HG03135 (cell line): ENCODE results near the gene NDUFS8.

Experiments used
- ATAC-seq: cut with Tn5 transposase; IDR thresholded peaks from one replicate; pipeline ENCODE4 v1.9.1; 2021; ENCODE audit warnings: mild to moderate bottlenecking, moderate library complexity; ENCODE audit not compliant: unreplicated experiment

Gene NDUFS8

DNA sequence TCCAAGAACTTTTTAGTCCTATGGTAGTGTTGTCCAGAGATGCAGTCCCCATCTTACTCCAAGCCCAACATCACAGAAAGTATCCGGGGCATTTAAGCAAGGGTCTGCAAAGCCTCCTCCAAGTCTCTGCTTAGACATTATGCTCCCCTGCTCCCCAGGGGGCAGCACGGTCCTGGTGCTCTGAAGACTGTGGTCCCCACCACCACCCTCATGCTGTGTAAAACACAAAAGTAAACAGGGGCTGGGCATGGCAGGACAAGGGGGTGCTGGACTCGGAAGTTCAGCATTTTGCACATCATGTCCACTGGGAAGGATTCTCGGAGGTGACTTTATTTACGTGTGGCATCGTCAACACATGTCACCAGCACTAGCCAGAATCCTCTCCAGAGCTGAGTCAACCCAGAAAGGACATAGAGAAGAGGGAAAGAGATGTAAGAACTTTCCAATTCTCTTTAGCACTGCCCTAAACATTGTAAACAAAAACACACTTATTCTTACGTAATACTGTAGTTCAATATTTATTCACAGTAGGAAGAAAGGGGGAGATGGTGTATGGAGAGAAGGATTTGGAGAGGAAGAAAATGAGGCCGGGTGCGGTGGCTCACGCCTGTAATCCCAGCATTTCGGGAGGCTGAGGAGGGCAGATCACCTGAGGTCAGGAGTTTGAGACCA, 46.0 kb downstream of the NDUFS8 start:
- no peak for ATAC-seq

DNA sequence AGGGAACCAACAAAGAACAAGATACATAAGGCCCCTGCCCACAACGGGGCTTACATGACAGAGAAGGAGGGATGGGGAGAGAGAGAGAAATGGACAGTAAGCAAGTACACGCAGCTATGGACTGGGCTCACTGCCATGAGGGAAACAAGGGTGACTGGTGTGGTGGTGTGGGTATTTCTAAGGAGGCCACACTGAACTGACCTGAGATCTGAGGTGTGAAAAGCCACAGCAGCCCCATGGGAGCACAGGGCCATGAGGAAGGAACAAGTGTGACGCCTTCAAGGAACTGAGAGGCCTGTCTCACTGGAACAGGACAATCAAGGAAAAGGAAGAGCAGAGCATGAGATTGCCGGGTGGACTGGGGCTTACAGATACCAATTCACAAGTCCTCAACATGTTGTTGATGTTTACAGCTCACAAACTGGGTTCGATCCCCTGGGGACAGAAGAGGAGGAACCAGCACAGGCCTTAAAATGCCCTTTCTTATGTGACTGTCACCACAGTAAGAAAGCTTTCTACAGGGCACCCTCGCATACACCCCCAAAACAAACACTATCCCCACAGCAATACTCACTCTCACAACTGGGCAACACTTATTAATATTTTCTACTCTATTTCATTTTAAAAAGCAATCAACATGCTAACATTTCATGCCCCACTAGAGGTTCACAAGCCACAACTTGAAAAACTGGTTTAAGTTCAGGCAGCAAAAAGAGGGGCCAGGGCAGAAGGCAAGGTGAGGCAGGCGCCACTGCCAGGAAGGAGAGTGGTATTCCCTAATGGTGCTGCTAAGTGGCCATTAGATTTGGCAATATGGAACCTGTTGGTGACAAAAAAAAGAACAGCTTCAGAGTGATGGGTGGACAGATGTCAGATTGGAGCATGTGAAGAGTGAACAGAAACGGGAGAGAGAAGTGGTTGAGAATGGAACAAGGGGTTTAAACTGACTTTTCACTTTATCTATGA, 47.4 kb downstream of the NDUFS8 start:
- no peak for ATAC-seq

- ATAC-seq: no peak
Measured at GRCh38 chr11:68080860-68081259, 50.4 kb downstream of the NDUFS8 start.

DNA sequence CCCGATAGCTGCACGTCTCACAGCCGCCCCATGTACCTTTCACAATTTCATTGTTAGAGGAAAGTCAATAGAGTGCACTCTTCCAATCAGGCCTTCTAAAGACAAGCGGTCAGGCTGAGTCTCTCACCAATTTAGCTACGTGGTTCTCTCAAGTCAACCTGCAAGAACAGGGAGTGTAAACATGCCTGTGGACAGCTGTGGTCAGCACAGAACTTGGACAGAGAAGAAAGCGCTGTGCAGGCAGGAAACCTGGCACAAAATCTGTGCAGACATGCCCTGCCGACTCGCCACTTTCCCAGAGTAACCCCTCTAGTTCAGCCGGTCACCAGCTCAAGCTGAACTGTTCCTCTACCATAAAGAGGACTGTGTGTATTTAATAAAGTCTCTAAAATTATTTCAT, 51.2 kb downstream of the NDUFS8 start:
- no peak for ATAC-seq

DNA sequence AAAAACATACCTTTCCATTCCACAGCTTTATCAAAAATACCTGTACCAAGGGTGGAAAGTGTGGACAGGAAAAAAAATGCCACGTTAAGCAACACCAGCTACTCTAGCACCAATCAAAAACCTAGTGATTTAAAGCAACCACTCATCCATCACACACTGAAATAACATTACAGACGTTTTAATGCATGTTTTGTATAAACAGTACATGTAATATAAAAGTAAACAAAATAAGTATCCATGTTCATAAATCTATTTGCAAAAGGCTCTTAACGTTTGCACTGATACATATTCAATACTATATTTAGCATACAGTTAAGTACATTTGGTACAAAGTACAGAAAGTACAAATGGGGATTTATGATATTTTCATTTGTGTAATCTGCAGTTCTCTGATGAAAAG, 52.0 kb downstream of the NDUFS8 start:
- no peak for ATAC-seq

DNA sequence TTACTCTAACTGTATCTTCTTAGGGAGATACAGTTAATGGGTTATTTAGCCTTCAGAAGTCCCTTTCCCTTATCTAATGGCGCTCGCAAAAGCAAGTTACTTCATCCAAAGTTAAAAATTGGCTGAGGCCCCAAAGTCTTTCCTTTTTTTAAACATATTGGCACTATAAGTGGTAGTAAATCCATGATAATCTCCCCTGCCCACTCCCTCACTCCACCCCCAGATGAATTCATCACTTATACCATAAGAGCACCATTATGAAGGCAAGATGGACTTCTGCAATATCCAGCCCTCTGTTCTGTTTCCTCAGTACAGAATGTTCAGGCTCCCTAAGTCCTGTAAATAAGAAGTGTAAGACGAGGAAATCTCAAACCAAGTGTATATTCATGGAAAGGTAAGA, 53.0 kb downstream of the NDUFS8 start:
- no peak for ATAC-seq
